Right lung (tissue), 5 donors: ENCODE measurements around the gene MRPL42. TPM values are rescaled to one million over a fixed set of nuclear protein-coding genes. Genes with fewer than 3 reads are reported as not detected.
"Not testable (repeated sequence)": the region's sequence is repeated elsewhere in the genome, so short reads cannot be mapped to it uniquely, and the experiment has no call there.

Experiments used
- DNase-seq, 2 donors: peaks; one replicate each; pipeline ENCODE4 v3.0.0-alpha.2; 2013
- polyA plus RNA-seq, 5 donors: library from polyadenylated mRNA; unstranded; fragments of 120-200 nt; gene quantifications; one replicate each; pipeline versions ENCODE4 v1.2.1 to v1.2.3, GENCODE V29; 2013; ENCODE audit warnings: inconsistent platforms in 1 of 5, low replicate concordance in 1 of 5; ENCODE audit not compliant: insufficient read length in 5 of 5, insufficient read depth in 1 of 5

Gene MRPL42
- polyA plus RNA-seq, 5 donors = 52.5 to 69.7 (median 67.2) TPM

GRCh38 chr12:93494096-93494495 lies 26.8 kb downstream of the MRPL42 start:
- DNase-seq = no peak

GRCh38 chr12:93497456-93497855 lies 30.1 kb downstream of the MRPL42 start:
- DNase-seq = no peak

GRCh38 chr12:93498813-93499212 lies 31.5 kb downstream of the MRPL42 start:
- not testable (repeated sequence) for DNase-seq

GRCh38 chr12:93500201-93500600 lies 32.9 kb downstream of the MRPL42 start:
- no peak for DNase-seq

GRCh38 chr12:93500667-93501066 lies 33.4 kb downstream of the MRPL42 start:
- DNase-seq = no peak

- peak; percentile 18 to 38 for DNase-seq
Measured at GRCh38 chr12:93502802-93503623, 35.7 kb downstream of the MRPL42 start.

GRCh38 chr12:93507165-93507564 lies 39.9 kb downstream of the MRPL42 start:
- no peak for DNase-seq

- DNase-seq = no peak
Measured at GRCh38 chr12:93509506-93509905, 42.2 kb downstream of the MRPL42 start.

GRCh38 chr12:93514853-93515252 lies 47.5 kb downstream of the MRPL42 start:
- no peak for DNase-seq

GRCh38 chr12:93518725-93519124 lies 51.4 kb downstream of the MRPL42 start:
- no peak for DNase-seq

GRCh38 chr12:93519859-93520258 lies 52.5 kb downstream of the MRPL42 start:
- no peak for DNase-seq

GRCh38 chr12:93520454-93520853 lies 53.1 kb downstream of the MRPL42 start:
- DNase-seq = no peak

GRCh38 chr12:93521225-93522080 lies 54.1 kb downstream of the MRPL42 start:
- DNase-seq = peak in 1 of 2 donors; percentile 52

GRCh38 chr12:93524386-93525133 lies 57.2 kb downstream of the MRPL42 start:
- DNase-seq = no peak

- DNase-seq = peak in 1 of 2 donors; percentile 35
Measured at GRCh38 chr12:93526786-93527428, 59.6 kb downstream of the MRPL42 start.

- DNase-seq = peak; percentile 16 to 23
Measured at GRCh38 chr12:93530358-93530757, 63.0 kb downstream of the MRPL42 start.

GRCh38 chr12:93533310-93533709 lies 66.0 kb downstream of the MRPL42 start:
- DNase-seq = no peak

- DNase-seq = no peak
Measured at GRCh38 chr12:93536111-93536765, 68.9 kb downstream of the MRPL42 start.

- no peak for DNase-seq
Measured at GRCh38 chr12:93536766-93537488, 69.6 kb downstream of the MRPL42 start.

- no peak for DNase-seq
Measured at GRCh38 chr12:93537769-93538168, 70.5 kb downstream of the MRPL42 start.
